Osteoblast (primary cell): ENCODE data around the gene CD69. TPM values are rescaled to one million over a fixed set of nuclear protein-coding genes. Genes with fewer than 3 reads are reported as not detected.

Source experiments
- DNase-seq: peaks from one replicate; pipeline ENCODE4 v3.0.0; 2011; ENCODE audit warnings: low spot score, mixed read lengths; ENCODE audit not compliant: insufficient read length; ENCODE audit errors: missing footprints
- H2AFZ ChIP-seq: 2 replicates; pipeline ENCODE4 v1.6.0; 2011; ENCODE audit warnings: mild to moderate bottlenecking, low read length
- H3K27ac ChIP-seq: 2 replicates; pipeline ENCODE4 v1.5.1; 2011; ENCODE audit warnings: mild to moderate bottlenecking, low read depth, low read length, moderate library complexity
- H3K27me3 ChIP-seq: 2 replicates; pipeline ENCODE4 v1.6.0; 2012; ENCODE audit warnings: mild to moderate bottlenecking, control low read depth, inconsistent platforms, low read length, moderate library complexity; ENCODE audit not compliant: insufficient read depth
- H3K36me3 ChIP-seq: 2 replicates; pipeline ENCODE4 v1.5.1; 2011; ENCODE audit warnings: mild to moderate bottlenecking, low read length, control low read depth, moderate library complexity; ENCODE audit not compliant: insufficient read depth
- H3K4me1 ChIP-seq: 2 replicates; pipeline ENCODE4 v1.5.1; 2011; ENCODE audit warnings: mild to moderate bottlenecking, low read length, control low read depth, moderate library complexity; ENCODE audit not compliant: insufficient read depth
- H3K4me2 ChIP-seq: 2 replicates; pipeline ENCODE4 v1.6.0; 2011; ENCODE audit warnings: mild to moderate bottlenecking, low read length; ENCODE audit not compliant: insufficient read depth
- H3K4me3 ChIP-seq: fragments of 200-600 bp; sonication (generic); 3 replicates; pipeline ENCODE4 v1.5.1; 2012; ENCODE audit warnings: mild to moderate bottlenecking, low read length, inconsistent platforms; ENCODE audit not compliant: insufficient read depth
- H3K79me2 ChIP-seq: 2 replicates; pipeline ENCODE4 v1.6.0; 2012; ENCODE audit warnings: mild to moderate bottlenecking, low read length, control low read depth, inconsistent platforms; ENCODE audit not compliant: insufficient read depth
- H3K9me3 ChIP-seq: 2 replicates; pipeline ENCODE4 v1.5.1; 2011; ENCODE audit warnings: low read depth, low read length, control low read depth
- H4K20me1 ChIP-seq: 2 replicates; pipeline ENCODE4 v1.6.0; 2012; ENCODE audit warnings: mild to moderate bottlenecking, low read length, control low read depth; ENCODE audit not compliant: insufficient read depth
- total RNA-seq: library from RNA; depleted of rRNA; stranded (reverse); fragments of >200 nt; gene quantifications from 2 replicates; pipeline ENCODE4 v1.2.3, GENCODE V29; 2012
- TF ChIP-seq, protein P1 (sequence below): IDR thresholded peaks from 2 replicates; pipeline ENCODE4 v1.5.1; 2011; ENCODE audit warnings: mild to moderate bottlenecking, low read depth, low read length, moderate library complexity; ENCODE audit errors: extremely low read depth

Gene CD69
- total RNA-seq, 1 donor = not detected

DNA sequence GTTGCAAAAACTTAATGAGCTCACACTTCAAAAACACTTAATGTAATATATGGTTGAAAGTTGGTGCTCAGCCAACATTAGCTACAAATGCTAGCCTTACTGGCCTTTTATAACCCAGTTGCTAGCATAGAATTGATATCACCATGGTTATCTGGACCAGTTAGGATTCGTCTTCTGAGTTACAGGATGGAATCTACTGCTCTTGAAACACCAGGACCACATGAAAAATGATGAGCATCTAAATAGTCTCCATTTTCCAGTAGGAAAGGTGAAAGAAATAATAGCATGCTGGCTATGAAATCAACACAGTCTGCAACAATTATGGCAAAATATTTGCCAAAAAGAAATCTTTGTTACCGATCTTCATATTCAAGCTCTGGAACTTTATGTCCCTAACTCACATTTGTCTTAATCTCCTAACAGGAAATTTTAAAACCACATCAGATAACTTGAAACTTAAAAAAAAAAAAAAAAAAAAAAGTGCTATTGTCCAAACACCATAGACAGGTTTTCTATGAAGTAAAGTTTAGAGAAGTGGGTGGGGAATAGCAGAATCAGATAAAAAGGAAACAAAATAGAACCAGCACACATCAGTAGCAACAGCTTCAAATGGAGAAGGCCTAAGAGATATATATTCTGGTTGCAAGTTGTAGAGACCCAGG, 12.6 kb upstream of the CD69 start:
- no peaks in the 10 kb centered on the region for H4K20me1 ChIP-seq
- no peak overlapping the region for H3K4me2 ChIP-seq
- no peak overlapping the region for H2AFZ ChIP-seq
- no peaks in the 10 kb centered on the region for H3K79me2 ChIP-seq
- TF ChIP-seq, protein P1, sequence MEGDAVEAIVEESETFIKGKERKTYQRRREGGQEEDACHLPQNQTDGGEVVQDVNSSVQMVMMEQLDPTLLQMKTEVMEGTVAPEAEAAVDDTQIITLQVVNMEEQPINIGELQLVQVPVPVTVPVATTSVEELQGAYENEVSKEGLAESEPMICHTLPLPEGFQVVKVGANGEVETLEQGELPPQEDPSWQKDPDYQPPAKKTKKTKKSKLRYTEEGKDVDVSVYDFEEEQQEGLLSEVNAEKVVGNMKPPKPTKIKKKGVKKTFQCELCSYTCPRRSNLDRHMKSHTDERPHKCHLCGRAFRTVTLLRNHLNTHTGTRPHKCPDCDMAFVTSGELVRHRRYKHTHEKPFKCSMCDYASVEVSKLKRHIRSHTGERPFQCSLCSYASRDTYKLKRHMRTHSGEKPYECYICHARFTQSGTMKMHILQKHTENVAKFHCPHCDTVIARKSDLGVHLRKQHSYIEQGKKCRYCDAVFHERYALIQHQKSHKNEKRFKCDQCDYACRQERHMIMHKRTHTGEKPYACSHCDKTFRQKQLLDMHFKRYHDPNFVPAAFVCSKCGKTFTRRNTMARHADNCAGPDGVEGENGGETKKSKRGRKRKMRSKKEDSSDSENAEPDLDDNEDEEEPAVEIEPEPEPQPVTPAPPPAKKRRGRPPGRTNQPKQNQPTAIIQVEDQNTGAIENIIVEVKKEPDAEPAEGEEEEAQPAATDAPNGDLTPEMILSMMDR = no peak
- H3K36me3 ChIP-seq = no peaks in the 10 kb centered on the region
- H3K4me1 ChIP-seq = no peaks in the 10 kb centered on the region
- H3K4me3 ChIP-seq = no peak overlapping the region
- no peaks in the 10 kb centered on the region for H3K27me3 ChIP-seq
- H3K27ac ChIP-seq = no peak overlapping the region
- no peak for DNase-seq
- no peaks in the 10 kb centered on the region for H3K9me3 ChIP-seq

DNA sequence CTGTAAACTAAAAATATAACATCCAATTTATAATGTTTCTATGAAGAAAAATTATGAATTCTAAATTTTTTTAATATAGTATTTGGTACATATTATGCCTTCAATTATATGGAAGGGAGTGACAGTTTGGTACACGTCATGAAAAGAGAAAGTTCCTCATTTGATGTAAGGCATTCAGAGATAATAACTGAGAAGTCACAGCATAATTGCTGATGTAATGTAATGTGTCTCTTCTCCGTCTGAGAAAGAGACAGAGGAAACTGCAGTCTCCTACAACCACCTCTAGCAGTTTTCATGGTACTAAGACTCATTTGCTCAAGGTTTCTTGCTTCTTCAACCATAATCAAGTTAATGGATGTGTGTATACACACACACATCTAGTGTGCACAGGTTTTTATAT, 2.3 kb upstream of the CD69 start:
- Histone ChIP-seq H4K20me1 (no peaks in the 10 kb centered on the region), H3K4me2 (no peak overlapping the region)
- DNase-seq = no peak

DNA sequence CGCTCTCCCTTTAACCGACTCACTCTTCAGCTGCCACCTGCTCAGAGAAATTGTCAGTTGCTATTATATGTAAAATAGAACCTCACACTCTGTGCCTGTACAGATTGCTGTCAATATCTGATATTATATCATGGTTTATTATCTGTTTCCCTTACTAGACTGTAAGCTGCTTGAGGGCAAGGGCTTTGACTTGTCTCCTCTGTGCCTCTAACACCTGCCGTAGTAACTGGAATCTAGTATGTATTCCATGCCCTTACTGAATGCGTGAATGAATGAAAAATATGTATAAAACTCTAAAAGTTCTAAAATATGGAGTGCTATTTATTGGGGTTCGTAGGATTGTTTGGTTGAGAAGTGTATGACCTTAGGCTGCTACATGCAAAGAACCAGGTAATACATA, 1.7 kb upstream of the CD69 start:
- Histone ChIP-seq H3K27me3 (no peaks in the 10 kb centered on the region), H3K9me3 (no peaks in the 10 kb centered on the region), H3K27ac (no peak overlapping the region), H3K36me3 (no peaks in the 10 kb centered on the region), H2AFZ (no peak overlapping the region), H4K20me1 (no peaks in the 10 kb centered on the region), H3K4me3 (no peak overlapping the region), H3K4me1 (no peaks in the 10 kb centered on the region), H3K4me2 (no peak overlapping the region), H3K79me2 (no peaks in the 10 kb centered on the region)
- TF ChIP-seq, protein P1 = no peak
- no peak for DNase-seq

More for the DNA sequence above, 2.3 kb upstream of the CD69 start:
- H3K36me3 ChIP-seq = no peaks in the 10 kb centered on the region
- no peak overlapping the region for H3K27ac ChIP-seq
- no peaks in the 10 kb centered on the region for H3K9me3 ChIP-seq
- TF ChIP-seq, protein P1 = no peak
- no peak overlapping the region for H3K4me3 ChIP-seq
- no peak overlapping the region for H2AFZ ChIP-seq
- no peaks in the 10 kb centered on the region for H3K27me3 ChIP-seq
- H3K79me2 ChIP-seq = no peaks in the 10 kb centered on the region
- H3K4me1 ChIP-seq = no peaks in the 10 kb centered on the region

DNA sequence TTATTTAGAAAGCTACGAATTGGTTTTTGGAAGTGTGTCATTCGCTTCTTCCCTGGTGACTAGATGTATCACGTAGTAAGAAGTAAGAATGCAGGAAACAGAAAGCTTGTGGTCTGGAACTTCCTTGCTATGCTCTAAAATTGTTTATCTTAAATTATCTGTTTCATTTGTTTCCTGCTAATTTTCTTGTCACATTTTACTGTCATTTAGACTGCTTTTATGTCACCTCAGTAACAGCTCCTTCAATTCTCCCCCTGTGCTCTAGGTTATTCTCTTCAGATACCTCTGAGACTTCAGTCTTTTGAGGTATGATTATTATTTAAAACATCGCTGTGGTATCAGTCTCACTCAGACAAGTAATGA, 699 bp upstream of the CD69 start:
- Histone ChIP-seq H3K36me3 (no peaks in the 10 kb centered on the region), H3K4me1 (no peaks in the 10 kb centered on the region), H3K9me3 (no peaks in the 10 kb centered on the region), H3K27me3 (no peaks in the 10 kb centered on the region), H3K79me2 (no peaks in the 10 kb centered on the region), H3K27ac (no peak overlapping the region), H2AFZ (no peak overlapping the region), H4K20me1 (no peaks in the 10 kb centered on the region), H3K4me3 (no peak overlapping the region), H3K4me2 (no peak overlapping the region)
- no peak for DNase-seq
- TF ChIP-seq, protein P1 = no peak
